K562 (cell line): ENCODE measurements around the gene TCP10L.

Source experiments
- CHCHD3 ChIP-seq: fragments of 250-450 bp; sonication (Bioruptor Pico); IDR thresholded peaks from 2 replicates; pipeline ENCODE4 v2.1.2; 2022; ENCODE audit warnings: mild to moderate bottlenecking
- FOXK1 ChIP-seq: sonication (generic); formaldehyde crosslinking; IDR thresholded peaks from 2 replicates; pipeline ENCODE4 v1.8.0; 2022; ENCODE audit warnings: missing genetic modification reagents, mild to moderate bottlenecking, borderline replicate concordance
- GABPA ChIP-seq: fragments of 200-800 bp; sonication (Bioruptor generic); conservative IDR thresholded peaks from 2 replicates; pipeline ENCODE4 v1.6.1; 2016; ENCODE audit warnings: low read depth, missing genetic modification characterization, missing compliant biosample characterization
- GABPB2 ChIP-seq: fragments of 250-450 bp; sonication (Bioruptor Pico); conservative IDR thresholded peaks from 2 replicates; pipeline ENCODE4 v1.5.1; 2021; ENCODE audit warnings: mild to moderate bottlenecking
- PHF20 ChIP-seq: fragments of 450-650 bp; IDR thresholded peaks from 2 replicates; pipeline ENCODE4 v1.6.1; 2018; ENCODE audit not compliant: partially characterized antibody
- SOX6 ChIP-seq: fragments of 450-650 bp; IDR thresholded peaks from 2 replicates; pipeline ENCODE4 v1.6.1; 2014; ENCODE audit warnings: mild to moderate bottlenecking
- TCFL5 ChIP-seq: fragments of 250-450 bp; sonication (Bioruptor Pico); conservative IDR thresholded peaks from 2 replicates; pipeline ENCODE4 v1.6.1; 2021; ENCODE audit warnings: mild to moderate bottlenecking, moderate library complexity, matching md5 sums
- ZC3H4 ChIP-seq: sonication (generic); formaldehyde crosslinking; IDR thresholded peaks from 2 replicates; pipeline ENCODE4 v1.9.0; 2021; ENCODE audit warnings: missing genetic modification reagents, borderline replicate concordance
- TF ChIP-seq, protein P1 (sequence below): sonication (generic); formaldehyde crosslinking; IDR thresholded peaks from 2 replicates; pipeline ENCODE4 v1.8.1; 2023; ENCODE audit warnings: mild to moderate bottlenecking, missing genetic modification reagents
- TF ChIP-seq, protein P2 (sequence below): sonication (generic); formaldehyde crosslinking; IDR thresholded peaks from 2 replicates; pipeline ENCODE4 v1.9.0; 2022; ENCODE audit warnings: mild to moderate bottlenecking, missing genetic modification reagents
- TF ChIP-seq, protein P3 (sequence below), 3 experiments: IDR thresholded peaks in 2 of 3; conservative IDR thresholded peaks in 1 of 3; 2 replicates each; pipeline ENCODE4 v1.5.1; 2011 to 2012; ENCODE audit warnings: low read length in 3 of 3, mild to moderate bottlenecking in 3 of 3, control low read depth in 2 of 3, improper control_type of control experiment in 1 of 3, inconsistent platforms in 1 of 3, low read depth in 1 of 3, mixed read lengths in 1 of 3, moderate library complexity in 1 of 3; ENCODE audit not compliant: insufficient read depth in 2 of 3

DNA sequence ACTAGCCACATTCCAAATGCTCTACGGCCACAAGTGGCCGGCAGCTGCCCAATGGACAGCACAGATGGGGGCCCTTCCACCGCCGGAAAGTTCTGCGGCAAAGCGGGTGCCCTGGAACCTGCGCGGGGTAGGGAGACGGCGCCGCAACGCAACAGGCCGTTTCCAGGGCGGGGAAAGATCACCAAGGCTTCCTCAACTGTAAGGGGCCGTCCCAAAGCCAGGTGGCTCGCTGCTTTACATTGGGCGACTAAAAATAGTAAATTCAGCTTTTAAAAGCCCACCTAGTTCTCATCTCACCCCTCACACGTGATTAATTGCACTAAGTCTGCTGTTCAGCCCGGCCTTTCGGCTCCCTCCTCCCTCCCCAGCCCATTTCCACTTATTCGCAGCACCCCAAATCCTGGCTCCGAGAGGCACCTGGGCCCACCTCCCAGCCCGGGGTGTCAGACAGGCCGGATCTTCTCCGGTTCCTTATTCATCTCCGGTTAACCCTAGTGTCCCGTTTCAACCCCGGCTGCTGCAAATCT is 26.2 kb upstream of the TCP10L start:
- TF ChIP-seq CHCHD3 (no peak), ZC3H4 (0 out of 2 replicates have a peak, but pooled peaks have one; percentile 20), PHF20 (no peak), SOX6 (no peak), GABPB2 (CRISPR knock-in tag) (no peak), FOXK1 (CRISPR knock-in tag) (no peak), GABPA (no peak), TCFL5 (CRISPR knock-in tag) (no peak)
- TF ChIP-seq, protein P1, sequence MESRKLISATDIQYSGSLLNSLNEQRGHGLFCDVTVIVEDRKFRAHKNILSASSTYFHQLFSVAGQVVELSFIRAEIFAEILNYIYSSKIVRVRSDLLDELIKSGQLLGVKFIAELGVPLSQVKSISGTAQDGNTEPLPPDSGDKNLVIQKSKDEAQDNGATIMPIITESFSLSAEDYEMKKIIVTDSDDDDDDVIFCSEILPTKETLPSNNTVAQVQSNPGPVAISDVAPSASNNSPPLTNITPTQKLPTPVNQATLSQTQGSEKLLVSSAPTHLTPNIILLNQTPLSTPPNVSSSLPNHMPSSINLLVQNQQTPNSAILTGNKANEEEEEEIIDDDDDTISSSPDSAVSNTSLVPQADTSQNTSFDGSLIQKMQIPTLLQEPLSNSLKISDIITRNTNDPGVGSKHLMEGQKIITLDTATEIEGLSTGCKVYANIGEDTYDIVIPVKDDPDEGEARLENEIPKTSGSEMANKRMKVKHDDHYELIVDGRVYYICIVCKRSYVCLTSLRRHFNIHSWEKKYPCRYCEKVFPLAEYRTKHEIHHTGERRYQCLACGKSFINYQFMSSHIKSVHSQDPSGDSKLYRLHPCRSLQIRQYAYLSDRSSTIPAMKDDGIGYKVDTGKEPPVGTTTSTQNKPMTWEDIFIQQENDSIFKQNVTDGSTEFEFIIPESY (CRISPR knock-in tag) = no peak
- TF ChIP-seq, protein P2, sequence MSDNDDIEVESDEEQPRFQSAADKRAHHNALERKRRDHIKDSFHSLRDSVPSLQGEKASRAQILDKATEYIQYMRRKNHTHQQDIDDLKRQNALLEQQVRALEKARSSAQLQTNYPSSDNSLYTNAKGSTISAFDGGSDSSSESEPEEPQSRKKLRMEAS (CRISPR knock-in tag) = no peak
- TF ChIP-seq, protein P3, sequence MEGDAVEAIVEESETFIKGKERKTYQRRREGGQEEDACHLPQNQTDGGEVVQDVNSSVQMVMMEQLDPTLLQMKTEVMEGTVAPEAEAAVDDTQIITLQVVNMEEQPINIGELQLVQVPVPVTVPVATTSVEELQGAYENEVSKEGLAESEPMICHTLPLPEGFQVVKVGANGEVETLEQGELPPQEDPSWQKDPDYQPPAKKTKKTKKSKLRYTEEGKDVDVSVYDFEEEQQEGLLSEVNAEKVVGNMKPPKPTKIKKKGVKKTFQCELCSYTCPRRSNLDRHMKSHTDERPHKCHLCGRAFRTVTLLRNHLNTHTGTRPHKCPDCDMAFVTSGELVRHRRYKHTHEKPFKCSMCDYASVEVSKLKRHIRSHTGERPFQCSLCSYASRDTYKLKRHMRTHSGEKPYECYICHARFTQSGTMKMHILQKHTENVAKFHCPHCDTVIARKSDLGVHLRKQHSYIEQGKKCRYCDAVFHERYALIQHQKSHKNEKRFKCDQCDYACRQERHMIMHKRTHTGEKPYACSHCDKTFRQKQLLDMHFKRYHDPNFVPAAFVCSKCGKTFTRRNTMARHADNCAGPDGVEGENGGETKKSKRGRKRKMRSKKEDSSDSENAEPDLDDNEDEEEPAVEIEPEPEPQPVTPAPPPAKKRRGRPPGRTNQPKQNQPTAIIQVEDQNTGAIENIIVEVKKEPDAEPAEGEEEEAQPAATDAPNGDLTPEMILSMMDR (IDR thresholded peaks at IDR 0.05 in 2 of 3, conservative IDR thresholded peaks at IDR 0.05 in 1 of 3; ENCODE audit: insufficient read depth in 2 of 3, low read depth in 1 of 3, low read length in 3 of 3) = no peak
